Hindlimb muscle (tissue), 1 donor: ENCODE results near the gene C1orf50. TPM values are rescaled to one million over a fixed set of nuclear protein-coding genes. Genes with fewer than 3 reads are reported as not detected.
"Not testable (repeated sequence)": the region's sequence is repeated elsewhere in the genome, so short reads cannot be mapped to it uniquely, and the experiment has no call there.

ENCODE experiments used
- DNase-seq: peaks from one replicate; pipeline ENCODE4 v3.0.0-alpha.2; 2013
- polyA plus RNA-seq: library from polyadenylated mRNA; unstranded; fragments of 120-200 nt; gene quantifications from one replicate; pipeline ENCODE4 v1.2.1, GENCODE V29; 2013; ENCODE audit not compliant: insufficient read length

The C1orf50 gene
- polyA plus RNA-seq, result 10.1 TPM

- peak; percentile 100 for DNase-seq
Observed at GRCh38 chr1:42766741-42767509, at the start of gene C1orf50, which contains the start of gene P3H1. Gene C1orf50 (plus strand): TSS chr1:42767249. CDS start chr1:42767312, 63 bp downstream. Gene P3H1 (minus strand): TSS chr1:42767028. CDS start chr1:42766971, 57 bp downstream.

DNA sequence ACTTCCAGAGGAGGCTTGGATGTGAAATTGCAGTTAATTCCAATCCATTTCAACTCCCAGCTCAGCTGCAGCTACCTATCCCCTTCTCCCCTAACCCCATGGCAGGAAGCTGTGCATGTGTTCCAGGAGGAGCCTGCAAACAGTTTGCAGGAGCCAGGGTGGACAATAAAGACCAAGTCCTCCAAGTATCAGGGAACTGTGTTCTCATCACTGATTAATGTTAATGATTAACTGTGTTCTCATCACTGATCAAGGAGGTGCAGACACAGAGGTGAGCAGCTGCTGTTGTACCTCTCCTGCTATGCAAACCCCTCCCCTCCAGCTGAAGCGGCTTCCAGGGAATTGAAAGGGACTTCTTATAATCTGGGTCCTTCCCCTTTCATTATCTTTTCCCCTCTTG lies 46.2 kb upstream of the C1orf50 start:
- DNase-seq, result no peak

- no peak for DNase-seq
Observed at GRCh38 chr1:42721926-42722325, 45.1 kb upstream of the C1orf50 start.

- not testable (repeated sequence) for DNase-seq
Observed at GRCh38 chr1:42722403-42722802, 44.6 kb upstream of the C1orf50 start.

- DNase-seq, result no peak
Observed at GRCh38 chr1:42723511-42723910, 43.5 kb upstream of the C1orf50 start.

GRCh38 chr1:42725820-42726219 lies 41.2 kb upstream of the C1orf50 start:
- DNase-seq, result not testable (repeated sequence)

DNA sequence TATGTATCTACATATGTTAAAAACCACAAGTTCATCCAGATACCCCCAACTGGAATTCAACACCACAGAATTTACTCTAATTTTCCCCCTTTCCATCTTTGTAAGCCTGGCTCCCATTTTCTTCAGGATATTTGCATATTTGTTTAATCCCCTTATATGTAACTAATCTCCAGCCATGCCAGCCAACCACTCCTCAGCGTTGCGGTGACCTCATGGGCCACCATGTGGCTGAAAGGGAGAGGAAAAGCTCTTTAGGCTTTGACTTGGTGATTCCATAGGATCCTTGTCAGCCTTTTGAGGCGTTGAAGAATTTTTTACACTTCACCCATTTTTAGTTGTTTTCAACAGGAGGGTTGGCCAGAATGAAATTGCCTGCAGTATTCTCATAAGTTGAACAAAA lies 37.0 kb upstream of the C1orf50 start:
- DNase-seq, result no peak

DNA sequence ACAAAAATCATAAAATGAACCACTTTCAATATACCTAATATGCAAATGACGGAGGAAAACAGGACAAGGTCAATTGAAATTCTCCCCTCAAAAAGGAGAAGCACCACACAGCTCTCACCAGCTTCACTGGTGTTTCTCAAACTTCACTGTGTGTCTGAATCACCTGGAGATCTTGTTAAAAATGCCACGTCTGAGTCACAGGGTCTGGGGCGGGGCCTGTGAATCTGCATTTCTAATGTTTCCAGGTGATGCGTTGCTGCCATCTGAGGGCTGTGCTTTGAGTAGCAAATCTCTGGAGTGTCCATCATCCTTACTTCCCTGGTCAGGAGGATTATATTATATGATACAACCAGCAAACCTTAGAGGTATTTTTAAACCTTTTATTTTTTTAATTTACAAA lies 36.1 kb upstream of the C1orf50 start:
- DNase-seq, result no peak

GRCh38 chr1:42731585-42731984 lies 35.5 kb upstream of the C1orf50 start:
- DNase-seq, result no peak

DNA sequence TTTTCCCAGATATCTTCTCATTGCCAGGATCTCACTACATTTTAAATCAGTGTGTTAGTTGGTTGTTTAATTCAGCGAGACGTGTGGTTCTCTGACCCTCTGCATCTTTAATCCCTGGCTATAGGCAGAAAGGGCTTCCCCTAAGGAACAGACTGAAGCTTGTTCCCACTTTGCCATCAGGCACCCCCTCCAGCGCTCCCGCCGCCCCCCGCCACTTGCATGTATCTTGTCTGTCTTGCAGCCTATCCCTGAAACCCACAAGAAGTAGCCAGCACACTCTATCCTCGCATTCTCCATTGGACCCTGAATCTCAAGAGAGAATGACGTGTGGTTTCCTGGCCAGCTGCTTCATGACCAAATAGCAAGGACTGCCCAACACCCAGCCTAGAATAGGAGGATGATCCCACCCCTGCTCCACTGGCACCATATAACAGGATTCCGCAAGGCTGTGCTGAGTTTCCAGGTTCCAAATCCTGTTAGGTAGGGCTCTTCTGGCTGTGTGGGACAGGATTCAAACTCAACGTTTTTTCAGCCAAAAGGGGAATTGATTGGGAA lies 34.8 kb upstream of the C1orf50 start:
- DNase-seq, result peak; percentile 38

GRCh38 chr1:42733415-42734200 lies 33.4 kb upstream of the C1orf50 start:
- DNase-seq, result no peak

DNA sequence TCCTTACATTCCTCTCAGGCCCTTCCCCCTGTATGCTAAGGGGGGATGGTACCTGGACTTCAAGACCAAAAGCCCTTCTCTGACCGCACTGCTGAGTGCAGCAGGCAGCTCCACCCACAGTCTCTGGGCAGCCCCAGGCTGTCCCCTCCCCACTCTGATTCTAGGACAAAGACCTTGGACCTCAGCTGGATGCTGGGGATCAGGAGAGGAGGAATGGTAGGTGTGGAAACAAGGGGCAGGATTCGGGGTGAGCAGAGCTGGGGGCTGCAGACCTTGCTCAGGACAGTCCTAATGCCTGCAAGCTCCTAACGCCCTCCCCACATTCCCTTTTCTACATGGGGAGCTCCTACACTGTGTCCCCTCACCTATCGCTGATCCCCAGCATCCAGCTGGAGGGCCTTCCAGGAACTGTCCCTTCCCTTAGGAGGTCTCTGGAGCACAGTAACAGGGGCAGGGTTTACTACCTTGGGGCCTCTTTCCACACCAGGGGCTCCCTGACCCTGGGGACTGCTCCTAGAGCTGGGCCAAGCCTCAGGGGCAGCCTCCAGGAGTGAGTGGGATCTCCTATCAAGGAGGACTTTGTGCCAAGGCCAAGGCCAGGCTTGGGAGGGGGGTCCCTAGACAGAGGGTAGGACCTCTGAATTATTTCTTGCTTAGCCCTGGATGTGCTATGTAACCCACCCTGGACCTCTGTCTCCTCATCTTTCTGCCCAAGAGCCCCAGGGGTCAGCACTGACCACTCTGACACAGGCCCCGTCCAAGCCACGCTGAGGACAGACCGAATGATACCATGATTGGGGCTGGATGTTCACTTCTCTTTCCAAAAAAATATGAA lies 32.6 kb upstream of the C1orf50 start:
- DNase-seq, result no peak

GRCh38 chr1:42735056-42735455 lies 32.0 kb upstream of the C1orf50 start:
- no peak for DNase-seq

DNA sequence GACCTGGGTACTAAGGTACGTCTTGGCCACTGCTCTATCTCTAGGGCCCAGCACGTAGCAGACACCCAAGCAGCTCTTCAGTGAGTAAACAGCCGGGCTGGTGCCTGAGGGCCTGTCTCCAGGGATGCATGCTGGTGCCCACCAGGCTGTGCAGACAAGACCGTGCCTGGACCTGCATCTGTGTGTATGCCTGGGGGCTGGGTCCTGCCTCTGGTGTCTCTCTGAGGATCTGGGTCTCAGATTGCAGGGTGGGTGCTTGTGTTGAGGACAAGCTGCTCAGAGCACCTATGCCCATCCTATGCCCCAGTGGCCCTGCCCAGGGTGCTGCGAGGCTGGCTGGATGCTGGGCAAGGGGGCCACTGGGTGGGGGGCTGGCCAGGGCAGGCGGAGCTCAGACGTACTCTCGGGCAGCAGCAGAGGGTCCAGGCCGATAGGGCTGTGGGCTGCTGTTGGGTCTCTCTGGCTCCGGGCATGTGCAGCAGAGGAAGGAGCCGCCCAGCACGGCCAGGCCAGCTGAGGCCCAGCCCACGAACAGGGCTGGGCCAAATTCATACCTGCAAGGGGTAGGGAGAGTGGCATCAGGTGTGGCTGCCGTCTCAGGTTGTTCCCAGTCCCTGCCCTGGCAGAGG lies 31.5 kb upstream of the C1orf50 start:
- no peak for DNase-seq

DNA sequence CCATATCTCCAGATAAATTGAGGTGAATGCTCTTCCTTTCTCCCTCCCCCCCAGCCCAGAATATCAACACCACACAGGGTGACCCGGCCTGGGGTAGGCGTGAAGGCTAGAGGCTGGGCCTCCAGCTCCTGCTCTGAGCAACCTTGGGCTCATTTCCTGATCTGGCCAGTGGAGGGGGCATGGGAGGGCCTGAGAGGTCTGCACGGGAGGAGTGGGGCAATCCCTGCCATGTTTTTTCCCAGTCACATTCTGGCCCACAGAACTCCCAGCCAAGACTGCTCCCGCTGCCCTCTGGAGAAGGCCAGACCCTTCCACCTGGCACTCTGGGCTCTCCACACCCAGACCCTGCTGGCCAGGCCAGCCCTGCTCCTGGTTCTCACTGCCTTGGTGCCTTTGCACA lies 30.9 kb upstream of the C1orf50 start:
- DNase-seq, result no peak

GRCh38 chr1:42736571-42737200 lies 30.4 kb upstream of the C1orf50 start:
- no peak for DNase-seq

DNA sequence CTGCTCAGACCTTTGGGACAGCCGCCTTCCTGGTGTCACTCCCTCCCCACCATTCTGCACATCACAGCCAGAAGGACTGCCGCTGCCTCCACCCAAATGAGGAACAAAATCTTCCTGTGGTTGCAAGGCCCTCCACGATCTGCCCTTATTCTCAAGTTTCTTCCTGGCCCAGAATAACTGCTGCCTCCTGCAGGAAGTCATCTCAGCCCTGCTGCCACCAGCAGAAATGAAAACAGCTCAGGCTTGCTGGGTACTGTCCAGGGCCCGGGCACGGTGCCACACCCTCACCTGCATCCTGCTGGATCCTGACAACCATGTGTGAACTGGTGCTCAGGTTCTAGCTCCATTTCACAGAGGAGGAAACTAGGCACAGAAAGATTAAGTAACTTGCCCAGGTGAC lies 29.8 kb upstream of the C1orf50 start:
- no peak for DNase-seq

GRCh38 chr1:42737986-42738677 lies 28.9 kb upstream of the C1orf50 start:
- DNase-seq, result no peak

- DNase-seq, result no peak
Observed at GRCh38 chr1:42738678-42739226, 28.3 kb upstream of the C1orf50 start.
